PC-3 (cell line): Measurements from ENCODE around the gene TNFSF9. TPM values are rescaled to one million over a fixed set of nuclear protein-coding genes. Genes with fewer than 3 reads are reported as not detected.

Experiments used
- ATAC-seq: fragments of 200-7000 bp; cut with Tn5 transposase; 2 replicates; pipeline ENCODE4 v1.9.1; 2020; ENCODE audit warnings: mild to moderate bottlenecking, moderate library complexity
- BruUV-seq: library from RNA; stranded (reverse); fragments of 400-500 nt; replicated peaks from 2 replicates; lab custom pipeline; 2021; lab: Mats Ljungman, UMichigan
- CTCF ChIA-PET: fragments of 300-600 bp; sonication (Branson Sonifier 250); formaldehyde crosslinking; loops from one replicate; lab custom pipeline; 2022; ENCODE audit warnings: antibody characterized with exemption; lab: Charles Lee
- POLR2A ChIA-PET: fragments of 300-600 bp; sonication (Branson Sonifier 250); formaldehyde crosslinking; loops from one replicate; lab custom pipeline; 2022; ENCODE audit warnings: antibody characterized with exemption; ENCODE audit not compliant: unreplicated experiment; lab: Charles Lee
- DNase-seq: peaks from one replicate; pipeline ENCODE4 v3.0.0-alpha.2; 2015
- H2AFZ ChIP-seq: fragments of 300-600 bp; sonication (generic); 2 replicates; pipeline ENCODE4 v1.6.0; 2016; ENCODE audit warnings: antibody characterized with exemption, low read length
- H3F3A ChIP-seq: fragments of 300-600 bp; sonication (generic); one replicate; pipeline ENCODE4 v1.6.0; 2017; ENCODE audit warnings: antibody characterized with exemption, low read length, control low read depth, mild to moderate bottlenecking; ENCODE audit not compliant: unreplicated experiment
- H3K27ac ChIP-seq: fragments of 300-600 bp; sonication (generic); 2 replicates; pipeline ENCODE4 v1.5.1; 2016; ENCODE audit warnings: mild to moderate bottlenecking, low read length
- H3K27me3 ChIP-seq: fragments of 300-600 bp; sonication (generic); 2 replicates; pipeline ENCODE4 v1.6.1; 2016; ENCODE audit warnings: low read length, mixed read lengths
- H3K36me3 ChIP-seq: fragments of 300-600 bp; sonication (generic); 2 replicates; pipeline ENCODE4 v1.6.1; 2016; ENCODE audit warnings: low read depth, mixed run types, low read length, mixed read lengths
- H3K4me1 ChIP-seq: fragments of 300-600 bp; sonication (generic); 2 replicates; pipeline ENCODE4 v1.5.1; 2016; ENCODE audit warnings: low read length; ENCODE audit not compliant: insufficient read depth
- H3K4me2 ChIP-seq: fragments of 300-600 bp; sonication (generic); 2 replicates; pipeline ENCODE4 v1.6.0; 2016; ENCODE audit warnings: low read length
- H3K4me3 ChIP-seq: fragments of 300-600 bp; sonication (generic); 2 replicates; pipeline ENCODE4 v1.5.1; 2016; ENCODE audit warnings: mild to moderate bottlenecking, low read length, mixed read lengths
- H3K79me2 ChIP-seq: fragments of 300-600 bp; sonication (generic); 2 replicates; pipeline ENCODE4 v1.6.1; 2017; ENCODE audit warnings: low read length, mixed read lengths
- H3K9ac ChIP-seq: fragments of 300-600 bp; sonication (generic); 2 replicates; pipeline ENCODE4 v1.6.0; 2016; ENCODE audit warnings: mild to moderate bottlenecking, low read length
- H3K9me2 ChIP-seq: fragments of 300-600 bp; sonication (generic); replicated peaks from 2 replicates; pipeline ENCODE4 v1.6.1; 2016; ENCODE audit warnings: mixed run types, low read length, mixed read lengths
- H3K9me3 ChIP-seq: fragments of 300-600 bp; sonication (generic); 2 replicates; pipeline ENCODE4 v1.6.1; 2016; ENCODE audit warnings: low read length, mixed read lengths
- H4K20me1 ChIP-seq: fragments of 300-600 bp; sonication (generic); 2 replicates; pipeline ENCODE4 v1.6.1; 2016; ENCODE audit warnings: low read length, mixed read lengths
- CTCF ChIP-seq: fragments of 300-600 bp; sonication (generic); conservative IDR thresholded peaks from 2 replicates; pipeline ENCODE4 v1.5.1; 2017; ENCODE audit warnings: antibody characterized with exemption, low read depth, mild to moderate bottlenecking, low read length
- EZH2 ChIP-seq: fragments of 300-600 bp; sonication (generic); IDR thresholded peaks from one replicate; pipeline ENCODE4 v1.6.1; 2017; ENCODE audit warnings: antibody characterized with exemption, mild to moderate bottlenecking, low read length; ENCODE audit not compliant: unreplicated experiment
- EZH2phosphoT487 ChIP-seq: fragments of 300-600 bp; sonication (generic); IDR thresholded peaks from 2 replicates; pipeline ENCODE4 v1.6.1; 2018; ENCODE audit warnings: mild to moderate bottlenecking, antibody characterized with exemption, low read length, borderline replicate concordance
- intact Hi-C: fragments of 100-400 bp; cut with micrococcal nuclease; formaldehyde crosslinking; loops from 2 replicates; pipeline ENCODE4 v1.9.0; 2023
- total RNA-seq: library from RNA; depleted of rRNA; stranded (reverse); fragments of >200 nt; gene quantifications from 2 replicates; pipeline ENCODE4 v1.2.3, GENCODE V29; 2014

TNFSF9 gene
- total RNA-seq, 1 experiment from 2014 or later: 9.6 TPM

GRCh38 chr19:6491802-6492592 is 38.8 kb upstream of the TNFSF9 start:
- 0 out of 2 replicates have a peak, but pooled peaks cover 5% of the 10 kb centered on the region for H3K27me3 ChIP-seq
- H3F3A ChIP-seq: no peaks in the 10 kb centered on the region
- no peaks in the 10 kb centered on the region for H4K20me1 ChIP-seq
- H3K9me2 ChIP-seq: no peaks in the 10 kb centered on the region
- H3K27ac ChIP-seq: no peak overlapping the region
- TF ChIP-seq EZH2: no peak
- TF ChIP-seq CTCF: no peak
- H3K9me3 ChIP-seq: no peaks in the 10 kb centered on the region
- H3K79me2 ChIP-seq: no peaks in the 10 kb centered on the region
- H3K36me3 ChIP-seq: no peaks in the 10 kb centered on the region
- ATAC-seq: no peak
- H3K4me1 ChIP-seq: no peaks in the 10 kb centered on the region
- POLR2A ChIA-PET: no interaction called here
- no peak overlapping the region for H3K4me2 ChIP-seq
- CTCF ChIA-PET: no interaction called here
- DNase-seq: no peak
- no peak overlapping the region for H3K9ac ChIP-seq
- H3K4me3 ChIP-seq: no peak overlapping the region
- BruUV-seq: no TSS peak
- no peak overlapping the region for H2AFZ ChIP-seq
- intact Hi-C loops: no loop called here

- Histone ChIP-seq H4K20me1 (no peaks in the 10 kb centered on the region), H3K27me3 (0 out of 2 replicates have a peak, but pooled peaks cover 5% of the 10 kb centered on the region), H3K4me1 (no peaks in the 10 kb centered on the region), H3K9ac (no peak overlapping the region), H3F3A (no peaks in the 10 kb centered on the region), H3K4me2 (no peak overlapping the region), H3K79me2 (no peaks in the 10 kb centered on the region), H2AFZ (no peak overlapping the region), H3K9me3 (no peaks in the 10 kb centered on the region), H3K4me3 (no peak overlapping the region), H3K9me2 (no peaks in the 10 kb centered on the region), H3K36me3 (no peaks in the 10 kb centered on the region), H3K27ac (no peak overlapping the region)
- intact Hi-C loops: no loop called here
- ATAC-seq: no peak
- no peak for DNase-seq
- ChIA-PET POLR2A (no interaction called here), CTCF (no interaction called here)
- TF ChIP-seq EZH2: no peak
- no peak for TF ChIP-seq CTCF
- no peak for TF ChIP-seq EZH2phosphoT487
- no TSS peak for BruUV-seq
These were observed 36.3 kb upstream of the TNFSF9 start for GRCh38 chr19:6494438-6495036.

GRCh38 chr19:6495947-6496346 is 34.9 kb upstream of the TNFSF9 start:
- H3K36me3 ChIP-seq: no peaks in the 10 kb centered on the region

More at GRCh38 chr19:6495947-6496346, 34.9 kb upstream of the TNFSF9 start:
- H4K20me1 ChIP-seq: no peaks in the 10 kb centered on the region
- no peaks in the 10 kb centered on the region for H3K9me3 ChIP-seq
- DNase-seq (no peak), ATAC-seq (no peak)
- ChIA-PET CTCF (no interaction called here), POLR2A (no interaction called here)
- no peaks in the 10 kb centered on the region for H3K4me1 ChIP-seq
- no peak overlapping the region for H3K27ac ChIP-seq
- TF ChIP-seq EZH2phosphoT487: no peak
- no peak for TF ChIP-seq CTCF
- no peak for TF ChIP-seq EZH2
- no peak overlapping the region for H3K4me3 ChIP-seq
- no TSS peak for BruUV-seq
- H2AFZ ChIP-seq: no peak overlapping the region
- H3F3A ChIP-seq: no peaks in the 10 kb centered on the region
- no peaks in the 10 kb centered on the region for H3K9me2 ChIP-seq
- H3K9ac ChIP-seq: no peak overlapping the region
- no peak overlapping the region for H3K4me2 ChIP-seq
- no peaks in the 10 kb centered on the region for H3K79me2 ChIP-seq
- H3K27me3 ChIP-seq: 0 out of 2 replicates have a peak, but pooled peaks cover under 1% of the 10 kb centered on the region
- intact Hi-C loops: no loop called here
